ENCODE results near the gene SEL1L3.

The SEL1L3 gene

GRCh38 chr4:25814301-25815136 is 48.3 kb downstream of the SEL1L3 start:
- H3K9me3 ChIP-seq (ENCODE audit: insufficient read depth, low read length): no peaks in the 10 kb centered on the region
- no peak overlapping the region for H3K9ac ChIP-seq (ENCODE audit: low read length)
- no peaks in the 10 kb centered on the region for H3K9me2 ChIP-seq (replicated peaks; ENCODE audit: insufficient read depth, low read length)
- peaks cover 12% of the 10 kb centered on the region; the same call in 1 of the 2 replicates for H3K79me2 ChIP-seq (ENCODE audit: insufficient read depth, low read length)
- no peak overlapping the region for H2AFZ ChIP-seq (ENCODE audit: low read depth, low read length, severe bottlenecking)
- no peak overlapping the region for H3K4me3 ChIP-seq (ENCODE audit: insufficient read depth, low read length, poor library complexity, severe bottlenecking)
- no peak overlapping the region for H3K27ac ChIP-seq (ENCODE audit: low read depth, low read length)
- H3K27me3 ChIP-seq (ENCODE audit: low read length): no peaks in the 10 kb centered on the region
- no peak for TF ChIP-seq EZH2phosphoT487 (conservative IDR thresholded peaks at IDR 0.05; ENCODE audit: low read length)
- TF ChIP-seq, protein P1, sequence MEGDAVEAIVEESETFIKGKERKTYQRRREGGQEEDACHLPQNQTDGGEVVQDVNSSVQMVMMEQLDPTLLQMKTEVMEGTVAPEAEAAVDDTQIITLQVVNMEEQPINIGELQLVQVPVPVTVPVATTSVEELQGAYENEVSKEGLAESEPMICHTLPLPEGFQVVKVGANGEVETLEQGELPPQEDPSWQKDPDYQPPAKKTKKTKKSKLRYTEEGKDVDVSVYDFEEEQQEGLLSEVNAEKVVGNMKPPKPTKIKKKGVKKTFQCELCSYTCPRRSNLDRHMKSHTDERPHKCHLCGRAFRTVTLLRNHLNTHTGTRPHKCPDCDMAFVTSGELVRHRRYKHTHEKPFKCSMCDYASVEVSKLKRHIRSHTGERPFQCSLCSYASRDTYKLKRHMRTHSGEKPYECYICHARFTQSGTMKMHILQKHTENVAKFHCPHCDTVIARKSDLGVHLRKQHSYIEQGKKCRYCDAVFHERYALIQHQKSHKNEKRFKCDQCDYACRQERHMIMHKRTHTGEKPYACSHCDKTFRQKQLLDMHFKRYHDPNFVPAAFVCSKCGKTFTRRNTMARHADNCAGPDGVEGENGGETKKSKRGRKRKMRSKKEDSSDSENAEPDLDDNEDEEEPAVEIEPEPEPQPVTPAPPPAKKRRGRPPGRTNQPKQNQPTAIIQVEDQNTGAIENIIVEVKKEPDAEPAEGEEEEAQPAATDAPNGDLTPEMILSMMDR (IDR thresholded peaks at IDR 0.05; ENCODE audit: insufficient read depth, low read length, poor library complexity, severe bottlenecking): no peak
- H3F3A ChIP-seq (ENCODE audit: insufficient read depth): peaks cover 36% of the 10 kb centered on the region
- H4K20me1 ChIP-seq (ENCODE audit: low read depth, low read length): peaks cover 7% of the 10 kb centered on the region; the same call in 1 of the 2 replicates
- peaks cover 79% of the 10 kb centered on the region for H3K36me3 ChIP-seq (ENCODE audit: low read length)
- H3K4me2 ChIP-seq (ENCODE audit: low read depth, low read length, poor library complexity, severe bottlenecking): no peak overlapping the region

DNA sequence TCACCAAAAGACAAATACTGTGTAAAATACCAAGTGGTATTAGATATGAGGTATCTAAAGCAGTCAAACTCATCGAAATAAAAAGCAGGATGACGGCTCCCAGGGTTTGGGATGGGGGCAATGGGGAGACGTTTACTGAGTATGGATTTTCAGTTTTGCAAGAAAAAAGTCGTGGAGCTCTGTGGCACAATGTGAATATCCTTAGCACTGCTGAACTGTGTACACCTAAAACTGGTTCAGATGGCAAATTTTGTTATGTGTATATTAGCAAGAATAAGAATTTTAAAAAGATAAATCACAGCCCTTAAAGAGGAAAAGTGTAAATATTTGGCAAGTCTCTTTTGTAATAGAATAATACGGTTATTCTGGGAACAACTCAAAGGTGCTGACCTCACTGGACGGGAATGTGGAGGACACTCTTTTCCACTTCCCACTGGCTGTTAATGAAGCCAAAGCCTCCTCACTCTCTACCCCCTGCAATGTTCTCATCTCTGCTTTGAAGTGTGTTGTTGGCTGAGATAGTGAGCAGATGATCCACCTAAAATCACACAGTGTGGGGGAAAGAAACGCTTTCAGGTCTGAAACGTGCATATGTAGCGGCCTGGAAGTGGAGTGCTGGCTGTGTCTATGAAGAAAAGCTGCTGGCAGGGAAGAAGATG is 49.2 kb downstream of the SEL1L3 start:
- H2AFZ ChIP-seq (ENCODE audit: low read depth, low read length, severe bottlenecking): no peak overlapping the region
- peaks cover 10% of the 10 kb centered on the region; the same call in 1 of the 2 replicates for H3K79me2 ChIP-seq (ENCODE audit: insufficient read depth, low read length)
- no peak overlapping the region for H3K9ac ChIP-seq (ENCODE audit: low read length)
- H3K9me2 ChIP-seq (replicated peaks; ENCODE audit: insufficient read depth, low read length): no peaks in the 10 kb centered on the region
- peaks cover 34% of the 10 kb centered on the region for H3F3A ChIP-seq (ENCODE audit: insufficient read depth)
- H4K20me1 ChIP-seq (ENCODE audit: low read depth, low read length): peaks cover 7% of the 10 kb centered on the region; the same call in 1 of the 2 replicates
- no peak overlapping the region for H3K4me2 ChIP-seq (ENCODE audit: low read depth, low read length, poor library complexity, severe bottlenecking)
- peaks cover 72% of the 10 kb centered on the region for H3K36me3 ChIP-seq (ENCODE audit: low read length)
- no peak overlapping the region for H3K27ac ChIP-seq (ENCODE audit: low read depth, low read length)
- H3K27me3 ChIP-seq (ENCODE audit: low read length): no peaks in the 10 kb centered on the region
- no peak overlapping the region for H3K4me3 ChIP-seq (ENCODE audit: insufficient read depth, low read length, poor library complexity, severe bottlenecking)
- no peaks in the 10 kb centered on the region for H3K9me3 ChIP-seq (ENCODE audit: insufficient read depth, low read length)
- TF ChIP-seq, protein P1 (IDR thresholded peaks at IDR 0.05; ENCODE audit: insufficient read depth, low read length, poor library complexity, severe bottlenecking): no peak
- no peak for TF ChIP-seq EZH2phosphoT487 (conservative IDR thresholded peaks at IDR 0.05; ENCODE audit: low read length)

GRCh38 chr4:25811841-25812240 is 50.9 kb downstream of the SEL1L3 start:
- TF ChIP-seq, protein P1 (IDR thresholded peaks at IDR 0.05; ENCODE audit: insufficient read depth, low read length, poor library complexity, severe bottlenecking): no peak
- no peak for TF ChIP-seq EZH2phosphoT487 (conservative IDR thresholded peaks at IDR 0.05; ENCODE audit: low read length)
- peaks cover 8% of the 10 kb centered on the region; the same call in 1 of the 2 replicates for H3K79me2 ChIP-seq (ENCODE audit: insufficient read depth, low read length)
- no peaks in the 10 kb centered on the region for H3K9me3 ChIP-seq (ENCODE audit: insufficient read depth, low read length)
- H3F3A ChIP-seq (ENCODE audit: insufficient read depth): peaks cover 39% of the 10 kb centered on the region
- H4K20me1 ChIP-seq (ENCODE audit: low read depth, low read length): peaks cover 7% of the 10 kb centered on the region
- H3K4me3 ChIP-seq (ENCODE audit: insufficient read depth, low read length, poor library complexity, severe bottlenecking): no peak overlapping the region
- no peak overlapping the region for H3K4me2 ChIP-seq (ENCODE audit: low read depth, low read length, poor library complexity, severe bottlenecking)
- H2AFZ ChIP-seq (ENCODE audit: low read depth, low read length, severe bottlenecking): no peak overlapping the region
- H3K9ac ChIP-seq (ENCODE audit: low read length): no peak overlapping the region
- H3K36me3 ChIP-seq (ENCODE audit: low read length): peaks cover 71% of the 10 kb centered on the region
- no peaks in the 10 kb centered on the region for H3K27me3 ChIP-seq (ENCODE audit: low read length)
- H3K9me2 ChIP-seq (replicated peaks; ENCODE audit: insufficient read depth, low read length): no peaks in the 10 kb centered on the region
- no peak overlapping the region for H3K27ac ChIP-seq (ENCODE audit: low read depth, low read length)

All from SU-DHL-6 (cell line).